GM12878 (cell line): ENCODE results near the gene CUEDC1. TPM values are rescaled to one million over a fixed set of nuclear protein-coding genes. Genes with fewer than 3 reads are reported as not detected.

Experiments used
- DPF2 ChIP-seq: fragments of 450-650 bp; IDR thresholded peaks from 2 replicates; pipeline ENCODE4 v1.6.1; 2017; ENCODE audit warnings: mild to moderate bottlenecking
- JUNB ChIP-seq: IDR thresholded peaks from 2 replicates; pipeline ENCODE4 v1.6.1; 2016; ENCODE audit warnings: antibody characterized with exemption, mild to moderate bottlenecking
- MLLT1 ChIP-seq: fragments of 450-650 bp; IDR thresholded peaks from 2 replicates; pipeline ENCODE4 v1.6.1; 2016; ENCODE audit warnings: mild to moderate bottlenecking
- MYB ChIP-seq: fragments of 150-350 bp; IDR thresholded peaks from 2 replicates; pipeline ENCODE4 v1.6.1; 2014; ENCODE audit warnings: mild to moderate bottlenecking, low read depth, low read length, borderline replicate concordance
- POLR2A ChIP-seq: IDR thresholded peaks from 2 replicates; pipeline ENCODE4 v1.6.1; 2011; ENCODE audit warnings: low read depth, mild to moderate bottlenecking, low read length
- SMC3 ChIP-seq: IDR thresholded peaks from 2 replicates; pipeline ENCODE4 v1.6.1; 2011; ENCODE audit warnings: low read length, improper control_type of control experiment, borderline replicate concordance
- SP1 ChIP-seq: IDR thresholded peaks from one replicate; pipeline ENCODE4 v1.6.1; 2011; ENCODE audit warnings: low read depth, low read length
- TAF1 ChIP-seq: IDR thresholded peaks from 2 replicates; pipeline ENCODE4 v1.6.1; 2011; ENCODE audit warnings: mild to moderate bottlenecking, low read depth, low read length, borderline replicate concordance
- polyA plus RNA-seq, 11 experiments: library from polyadenylated mRNA; depleted of rRNA in 4 of 11; unstranded in 6 of 11; stranded (reverse) in 5 of 11; fragments of >200 nt; fragmentation: Nextera tagmentation in 4 of 11; fragmentation: Illumina TruSeq in 1 of 11; extraction: Ambion mirVana in 4 of 11; extraction: Trizol in 1 of 11; gene quantifications; 1 replicate in 1 of 11; 2 replicates in 10 of 11; pipeline versions ENCODE4 v1.2.1 to v1.2.3, GENCODE V29; 2011 to 2016; ENCODE audit warnings: inconsistent platforms in 2 of 11, missing spikeins in 2 of 11, low read depth in 1 of 11
- total RNA-seq, 4 experiments: library from RNA; depleted of rRNA in 3 of 4; stranded (reverse); fragments of >200 nt in 3 of 4; fragmentation: Illumina TruSeq in 1 of 4; extraction: Trizol in 1 of 4; gene quantifications; 2 replicates each; pipeline versions ENCODE4 v1.2.1 to v1.2.3, GENCODE V29; 2013 to 2021
- TF ChIP-seq, protein P1 (sequence below): fragments of 450-650 bp; IDR thresholded peaks from 2 replicates; pipeline ENCODE4 v1.6.1; 2017; ENCODE audit warnings: antibody characterized with exemption, mild to moderate bottlenecking, moderate library complexity

Gene CUEDC1
- total and polyA plus RNA-seq, 10 of the 15 experiments (the other 5 are each of a cell fraction or from before 2014, with no cell fraction given), result 0.24 to 7.4 (median 1.8) TPM

- TF ChIP-seq, protein P1, sequence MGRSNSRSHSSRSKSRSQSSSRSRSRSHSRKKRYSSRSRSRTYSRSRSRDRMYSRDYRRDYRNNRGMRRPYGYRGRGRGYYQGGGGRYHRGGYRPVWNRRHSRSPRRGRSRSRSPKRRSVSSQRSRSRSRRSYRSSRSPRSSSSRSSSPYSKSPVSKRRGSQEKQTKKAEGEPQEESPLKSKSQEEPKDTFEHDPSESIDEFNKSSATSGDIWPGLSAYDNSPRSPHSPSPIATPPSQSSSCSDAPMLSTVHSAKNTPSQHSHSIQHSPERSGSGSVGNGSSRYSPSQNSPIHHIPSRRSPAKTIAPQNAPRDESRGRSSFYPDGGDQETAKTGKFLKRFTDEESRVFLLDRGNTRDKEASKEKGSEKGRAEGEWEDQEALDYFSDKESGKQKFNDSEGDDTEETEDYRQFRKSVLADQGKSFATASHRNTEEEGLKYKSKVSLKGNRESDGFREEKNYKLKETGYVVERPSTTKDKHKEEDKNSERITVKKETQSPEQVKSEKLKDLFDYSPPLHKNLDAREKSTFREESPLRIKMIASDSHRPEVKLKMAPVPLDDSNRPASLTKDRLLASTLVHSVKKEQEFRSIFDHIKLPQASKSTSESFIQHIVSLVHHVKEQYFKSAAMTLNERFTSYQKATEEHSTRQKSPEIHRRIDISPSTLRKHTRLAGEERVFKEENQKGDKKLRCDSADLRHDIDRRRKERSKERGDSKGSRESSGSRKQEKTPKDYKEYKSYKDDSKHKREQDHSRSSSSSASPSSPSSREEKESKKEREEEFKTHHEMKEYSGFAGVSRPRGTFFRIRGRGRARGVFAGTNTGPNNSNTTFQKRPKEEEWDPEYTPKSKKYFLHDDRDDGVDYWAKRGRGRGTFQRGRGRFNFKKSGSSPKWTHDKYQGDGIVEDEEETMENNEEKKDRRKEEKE, result no peak
- peak; percentile 86 for TF ChIP-seq MLLT1
- TF ChIP-seq SMC3, result no peak
- TF ChIP-seq SP1, result no peak
- no peak for TF ChIP-seq MYB
- TF ChIP-seq DPF2, result no peak
- no peak for TF ChIP-seq POLR2A
- TF ChIP-seq JUNB, result no peak
- no peak for TF ChIP-seq TAF1
These were observed 62.2 kb downstream of the CUEDC1 start (continued) for GRCh38 chr17:57892820-57893595.
